ENCODE results near the gene PRKAG2. TPM values are rescaled to one million over a fixed set of nuclear protein-coding genes. Genes with fewer than 3 reads are reported as not detected.
A peak's percentile ranks its signal among the peaks of the same experiment; 100 is the strongest.

The PRKAG2 gene
- polyA plus RNA-seq, 3 donors: 29.2 to 59.8 (median 30.9) TPM

DNA sequence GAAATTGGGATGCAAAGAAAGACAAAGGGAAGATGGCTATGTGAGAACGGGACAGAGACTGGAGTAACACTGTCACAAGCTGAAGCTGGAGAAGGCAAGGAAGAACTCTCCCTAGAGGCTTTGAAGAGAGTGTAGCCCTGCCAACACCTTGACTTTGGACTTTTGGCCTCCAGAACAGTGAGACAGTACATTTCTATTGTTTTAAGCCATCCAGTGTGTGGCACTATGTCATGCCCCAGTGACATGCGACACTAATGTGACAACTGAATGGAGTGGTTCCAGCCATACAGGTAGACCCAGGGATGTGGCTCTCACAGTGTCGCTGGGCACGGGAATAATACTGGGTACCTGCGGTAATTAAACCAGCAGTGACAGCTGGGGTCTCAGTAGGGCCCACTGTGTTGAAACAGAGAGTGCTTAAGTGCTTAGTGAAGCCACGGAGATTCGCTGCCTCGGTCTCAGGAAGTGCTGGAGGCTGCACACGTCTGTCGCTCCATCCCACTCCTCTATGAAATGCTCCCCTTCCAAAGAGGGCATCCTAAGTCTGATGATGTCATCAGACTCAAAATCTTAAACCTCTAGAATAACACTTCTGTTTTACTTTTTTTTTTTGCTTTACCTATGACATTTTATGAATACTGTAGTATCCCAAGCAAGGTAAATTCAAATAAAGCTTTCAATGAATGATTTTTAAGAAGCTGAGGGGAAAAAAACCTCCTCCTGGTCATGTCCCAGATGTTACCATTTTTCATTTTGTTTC, 202.6 kb downstream of the PRKAG2 start:
- intact Hi-C loops (cut with micrococcal nuclease): no loop called here
- no peak overlapping the region for H3K9ac ChIP-seq (ENCODE audit: insufficient read depth, low read length, poor library complexity, severe bottlenecking)
- Mint-ChIP-seq H3K27ac (no peak overlapping the region), H3K9me3 (no peaks in the 10 kb centered on the region), H3K27me3 (ENCODE audit: low read depth in 3 of 3) (peaks cover 0 to 2% (median 0%) of the 10 kb centered on the region in 3 donors), H3K4me1 (peaks cover 5% of the 10 kb centered on the region), H3K4me3 (no peak overlapping the region), H3K36me3 (peaks cover 53 to 62% of the 10 kb centered on the region in 2 donors)
- DNase-seq: no peak
- no peak overlapping the region for H3K4me3 ChIP-seq (replicated peaks in 1 of 3; ENCODE audit: low read depth in 2 of 3, low read length in 3 of 3)
- H3K79me2 ChIP-seq (ENCODE audit: insufficient read depth, low read length): no peaks in the 10 kb centered on the region
- no peak overlapping the region for H2AFZ ChIP-seq (ENCODE audit: insufficient read depth, low read depth, low read length, poor library complexity, severe bottlenecking)
- no peak overlapping the region for H3K4me2 ChIP-seq (replicated peaks; ENCODE audit: extremely low read depth, low read length, poor library complexity, severe bottlenecking)
- H4K20me1 ChIP-seq (ENCODE audit: insufficient read depth, low read length): peaks cover 96% of the 10 kb centered on the region
- no peaks in the 10 kb centered on the region for H3K27me3 ChIP-seq (ENCODE audit: control insufficient read depth in 2 of 2, insufficient read depth in 2 of 2, low read length in 2 of 2)
- H3K4me1 ChIP-seq (ENCODE audit: control insufficient read depth in 1 of 2, insufficient read depth in 2 of 2, low read length in 2 of 2): no peaks in the 10 kb centered on the region
- no peaks in the 10 kb centered on the region for H3K9me3 ChIP-seq (replicated peaks in 1 of 2; ENCODE audit: control insufficient read depth in 1 of 2, insufficient read depth in 1 of 2, low read length in 2 of 2)
- 94% methylated on average over 9 of the region's 10 CpGs for WGBS (ENCODE audit: insufficient coverage)
- H3K27ac ChIP-seq (ENCODE audit: low read depth in 1 of 2, low read length in 2 of 2): no peak overlapping the region
- TF ChIP-seq, protein P1, sequence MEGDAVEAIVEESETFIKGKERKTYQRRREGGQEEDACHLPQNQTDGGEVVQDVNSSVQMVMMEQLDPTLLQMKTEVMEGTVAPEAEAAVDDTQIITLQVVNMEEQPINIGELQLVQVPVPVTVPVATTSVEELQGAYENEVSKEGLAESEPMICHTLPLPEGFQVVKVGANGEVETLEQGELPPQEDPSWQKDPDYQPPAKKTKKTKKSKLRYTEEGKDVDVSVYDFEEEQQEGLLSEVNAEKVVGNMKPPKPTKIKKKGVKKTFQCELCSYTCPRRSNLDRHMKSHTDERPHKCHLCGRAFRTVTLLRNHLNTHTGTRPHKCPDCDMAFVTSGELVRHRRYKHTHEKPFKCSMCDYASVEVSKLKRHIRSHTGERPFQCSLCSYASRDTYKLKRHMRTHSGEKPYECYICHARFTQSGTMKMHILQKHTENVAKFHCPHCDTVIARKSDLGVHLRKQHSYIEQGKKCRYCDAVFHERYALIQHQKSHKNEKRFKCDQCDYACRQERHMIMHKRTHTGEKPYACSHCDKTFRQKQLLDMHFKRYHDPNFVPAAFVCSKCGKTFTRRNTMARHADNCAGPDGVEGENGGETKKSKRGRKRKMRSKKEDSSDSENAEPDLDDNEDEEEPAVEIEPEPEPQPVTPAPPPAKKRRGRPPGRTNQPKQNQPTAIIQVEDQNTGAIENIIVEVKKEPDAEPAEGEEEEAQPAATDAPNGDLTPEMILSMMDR (IDR thresholded peaks at IDR 0.05): no peak
- peaks cover 28 to 52% of the 10 kb centered on the region in 2 donors for H3K36me3 ChIP-seq (replicated peaks in 1 of 2; ENCODE audit: control insufficient read depth in 1 of 2, insufficient read depth in 2 of 2, low read length in 2 of 2)

DNA sequence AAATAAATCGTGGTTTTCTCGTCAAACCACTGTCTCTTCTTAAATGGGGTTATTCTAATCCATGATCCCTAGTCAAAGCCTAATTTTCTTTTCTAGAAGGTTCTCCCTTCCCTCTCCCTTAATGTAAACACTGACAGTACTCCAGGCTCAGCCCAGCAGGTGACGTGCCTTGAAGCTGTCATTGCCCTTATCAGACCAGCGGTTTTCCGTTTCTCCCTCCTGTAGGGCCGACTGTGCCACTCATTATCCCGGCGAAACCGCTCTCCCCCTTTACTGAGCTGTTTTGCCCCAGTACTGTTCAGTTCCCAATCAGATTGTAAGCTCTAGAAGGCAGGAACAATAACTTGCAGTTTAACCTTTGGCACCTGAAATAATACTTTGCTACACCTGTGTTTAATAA, 203.7 kb downstream of the PRKAG2 start:
- intact Hi-C loops (cut with micrococcal nuclease): no loop called here
- Histone ChIP-seq H3K27me3 (ENCODE audit: control insufficient read depth in 2 of 2, insufficient read depth in 2 of 2, low read length in 2 of 2) (no peaks in the 10 kb centered on the region), H2AFZ (ENCODE audit: insufficient read depth, low read depth, low read length, poor library complexity, severe bottlenecking) (no peak overlapping the region), H3K79me2 (ENCODE audit: insufficient read depth, low read length) (no peaks in the 10 kb centered on the region), H4K20me1 (ENCODE audit: insufficient read depth, low read length) (peaks cover 96% of the 10 kb centered on the region), H3K9me3 (replicated peaks in 1 of 2; ENCODE audit: control insufficient read depth in 1 of 2, insufficient read depth in 1 of 2, low read length in 2 of 2) (no peaks in the 10 kb centered on the region), H3K36me3 (replicated peaks in 1 of 2; ENCODE audit: control insufficient read depth in 1 of 2, insufficient read depth in 2 of 2, low read length in 2 of 2) (peaks cover 28 to 63% of the 10 kb centered on the region in 2 donors), H3K4me2 (replicated peaks; ENCODE audit: extremely low read depth, low read length, poor library complexity, severe bottlenecking) (no peak overlapping the region), H3K27ac (ENCODE audit: low read depth in 1 of 2, low read length in 2 of 2) (no peak overlapping the region), H3K4me3 (replicated peaks in 1 of 3; ENCODE audit: low read depth in 2 of 3, low read length in 3 of 3) (no peak overlapping the region), H3K9ac (ENCODE audit: insufficient read depth, low read length, poor library complexity, severe bottlenecking) (no peak overlapping the region), H3K4me1 (ENCODE audit: control insufficient read depth in 1 of 2, insufficient read depth in 2 of 2, low read length in 2 of 2) (no peaks in the 10 kb centered on the region)
- Mint-ChIP-seq H3K4me1 (peaks cover 4% of the 10 kb centered on the region), H3K4me3 (no peak overlapping the region), H3K27ac (peak overlapping the region in 2 of 7 donors; percentile 10 to 37), H3K9me3 (peaks cover 0 to 1% (median 0%) of the 10 kb centered on the region in 7 donors), H3K27me3 (ENCODE audit: low read depth in 3 of 3) (peaks cover 0 to 2% (median 0%) of the 10 kb centered on the region in 3 donors), H3K36me3 (peaks cover 63 to 73% of the 10 kb centered on the region in 2 donors)
- TF ChIP-seq, protein P1 (IDR thresholded peaks at IDR 0.05): no peak
- WGBS (ENCODE audit: insufficient coverage): 81% methylated on average over 6 of the region's 9 CpGs
- no peak for DNase-seq
